ENCODE measurements around the gene CPE. TPM values are rescaled to one million over a fixed set of nuclear protein-coding genes. Genes with fewer than 3 reads are reported as not detected.

CPE gene
- total and polyA plus RNA-seq, 8 donors, result 22.9 to 547 (median 104) TPM

GRCh38 chr4:165464813-165465381 is 86.1 kb downstream of the CPE start:
- no peak overlapping the region for H3K4me3 ChIP-seq
- intact Hi-C loops (cut with DNase I), result loop anchor here in 2 of 3 donors (5.0 to 10.0 kb wide), 2 partner anchors 330 to 338 kb away; no protein-coding TSS in a partner anchor
- WGBS, 2 donors, result 5 to 8% methylated on average over 9 of the region's 9 CpGs

GRCh38 chr4:165470009-165470408 is 91.2 kb downstream of the CPE start:
- Histone ChIP-seq H3K4me1 (peaks cover 0 to 5% (median 0%) of the 10 kb centered on the region in 3 donors), H3K27me3 (no peaks in the 10 kb centered on the region), H3K36me3 (no peaks in the 10 kb centered on the region), H3K4me3 (no peak overlapping the region), H3K27ac (no peak overlapping the region), H3K9me3 (peaks cover 0 to 2% (median 0%) of the 10 kb centered on the region in 4 donors)
- 82 to 85% methylated on average over 2 of the region's 2 CpGs for WGBS, 2 donors
- DNase-seq (no peak), ATAC-seq (no peak), FAIRE-seq (no peak)
- TF ChIP-seq, protein P1, sequence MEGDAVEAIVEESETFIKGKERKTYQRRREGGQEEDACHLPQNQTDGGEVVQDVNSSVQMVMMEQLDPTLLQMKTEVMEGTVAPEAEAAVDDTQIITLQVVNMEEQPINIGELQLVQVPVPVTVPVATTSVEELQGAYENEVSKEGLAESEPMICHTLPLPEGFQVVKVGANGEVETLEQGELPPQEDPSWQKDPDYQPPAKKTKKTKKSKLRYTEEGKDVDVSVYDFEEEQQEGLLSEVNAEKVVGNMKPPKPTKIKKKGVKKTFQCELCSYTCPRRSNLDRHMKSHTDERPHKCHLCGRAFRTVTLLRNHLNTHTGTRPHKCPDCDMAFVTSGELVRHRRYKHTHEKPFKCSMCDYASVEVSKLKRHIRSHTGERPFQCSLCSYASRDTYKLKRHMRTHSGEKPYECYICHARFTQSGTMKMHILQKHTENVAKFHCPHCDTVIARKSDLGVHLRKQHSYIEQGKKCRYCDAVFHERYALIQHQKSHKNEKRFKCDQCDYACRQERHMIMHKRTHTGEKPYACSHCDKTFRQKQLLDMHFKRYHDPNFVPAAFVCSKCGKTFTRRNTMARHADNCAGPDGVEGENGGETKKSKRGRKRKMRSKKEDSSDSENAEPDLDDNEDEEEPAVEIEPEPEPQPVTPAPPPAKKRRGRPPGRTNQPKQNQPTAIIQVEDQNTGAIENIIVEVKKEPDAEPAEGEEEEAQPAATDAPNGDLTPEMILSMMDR (IDR thresholded peaks at IDR 0.05), result no peak
- intact Hi-C loops (cut with DNase I), result loop anchor here in 1 of 3 donors (10.0 kb wide), 1 partner anchor 105 kb away; no protein-coding TSS in a partner anchor

More at GRCh38 chr4:165464813-165465381, 86.1 kb downstream of the CPE start:
- no peaks in the 10 kb centered on the region for H3K36me3 ChIP-seq
- H3K4me1 ChIP-seq, result peaks cover 0 to 7% (median 0%) of the 10 kb centered on the region in 3 donors
- H3K27ac ChIP-seq, result no peak overlapping the region
- DNase-seq (no peak), FAIRE-seq (peak; percentile 97), ATAC-seq (peak; percentile 69 to 91 (median 85))
- H3K27me3 ChIP-seq, result no peaks in the 10 kb centered on the region
- no peaks in the 10 kb centered on the region for H3K9me3 ChIP-seq
- TF ChIP-seq, protein P1 (IDR thresholded peaks at IDR 0.05), result peak; percentile 55 to 66 (median 63)

DNA sequence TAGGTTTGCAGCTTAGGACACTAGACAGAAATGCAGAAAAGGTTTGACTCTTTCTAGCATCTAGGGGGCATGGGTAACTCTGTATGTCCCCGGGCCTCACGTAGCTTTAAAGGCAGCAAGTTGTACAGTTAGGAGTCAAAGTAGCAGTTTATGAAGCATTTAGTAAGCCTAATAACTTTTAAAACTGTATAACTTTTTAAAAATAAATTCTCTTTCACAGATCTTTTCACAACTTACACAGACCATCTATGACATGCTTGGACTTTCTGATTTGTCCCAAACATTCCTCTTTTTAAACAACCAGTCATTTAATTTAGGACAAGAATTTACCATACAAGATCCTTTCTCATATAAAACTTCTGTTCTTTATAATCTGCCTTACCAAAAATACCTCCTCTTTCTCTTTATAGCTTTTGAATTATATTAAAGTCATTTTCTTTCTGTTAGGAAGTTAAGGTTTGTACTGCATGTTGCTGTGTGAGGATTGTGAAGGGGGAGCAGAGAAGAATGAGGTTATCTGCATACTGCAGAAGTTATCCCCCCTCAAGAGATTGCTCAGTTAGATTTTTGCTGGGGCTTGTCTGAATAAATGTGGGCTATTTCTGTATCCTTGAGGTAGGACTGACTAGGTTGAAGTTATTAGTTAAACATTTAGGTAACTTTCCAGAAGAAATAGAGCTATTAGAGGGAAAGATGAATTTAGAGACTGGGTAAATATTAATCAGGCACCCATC is 94.3 kb downstream of the CPE start:
- H3K4me1 ChIP-seq, result no peaks in the 10 kb centered on the region
- ATAC-seq, result no peak
- H3K9me3 ChIP-seq, result peaks cover 0 to 2% (median 0%) of the 10 kb centered on the region in 4 donors
- H3K36me3 ChIP-seq, result no peaks in the 10 kb centered on the region
- H3K27ac ChIP-seq, result no peak overlapping the region
- TF ChIP-seq, protein P1 (IDR thresholded peaks at IDR 0.05), result no peak
- intact Hi-C loops (cut with DNase I), result loop anchor here in 1 of 3 donors (10.0 kb wide), 1 partner anchor 108 kb away; no protein-coding TSS in a partner anchor
- no peaks in the 10 kb centered on the region for H3K27me3 ChIP-seq
- no peak for FAIRE-seq
- no peak overlapping the region for H3K4me3 ChIP-seq
- WGBS, 2 donors, result 89 to 90% methylated on average over 2 of the region's 2 CpGs
- no peak for DNase-seq

- Histone ChIP-seq H3K36me3 (no peaks in the 10 kb centered on the region), H3K27me3 (no peaks in the 10 kb centered on the region), H3K27ac (no peak overlapping the region), H3K9me3 (peaks cover 0 to 2% (median 0%) of the 10 kb centered on the region in 4 donors), H3K4me3 (no peak overlapping the region), H3K4me1 (no peaks in the 10 kb centered on the region)
- intact Hi-C loops (cut with DNase I), result loop anchor here in 1 of 3 donors (10.0 kb wide), 1 partner anchor 110 kb away; no protein-coding TSS in a partner anchor
- 80 to 82% methylated on average over 8 of the region's 8 CpGs for WGBS, 2 donors
- DNase-seq (no peak), FAIRE-seq (no peak), ATAC-seq (no peak)
- TF ChIP-seq, protein P1 (IDR thresholded peaks at IDR 0.05), result no peak
These were observed 96.2 kb downstream of the CPE start for GRCh38 chr4:165474784-165475705.

Data from pancreas (tissue), 10 donors.